BJ (cell line): ENCODE results near the gene ROR1. TPM values are rescaled to one million over a fixed set of nuclear protein-coding genes. Genes with fewer than 3 reads are reported as not detected.
A peak's percentile ranks its signal among the peaks of the same experiment; 100 is the strongest.

Experiments used
- CTCF ChIA-PET: fragments of 350-600 bp; formaldehyde crosslinking; extraction: SDS; loops from one replicate; lab custom pipeline; 2021; ENCODE audit warnings: antibody characterized with exemption, inconsistent platforms; lab: Yijun Ruan, JAX
- POLR2A ChIA-PET: fragments of 300-600 bp; sonication (Branson Sonifier 250); formaldehyde crosslinking; extraction: SDS; loops from one replicate; lab custom pipeline; 2021; ENCODE audit warnings: antibody characterized with exemption; lab: Charles Lee
- DNase-seq: peaks from one replicate; pipeline ENCODE4 v3.0.0-alpha.2; 2011; ENCODE audit warnings: low read depth
- H3K27me3 ChIP-seq: 2 replicates; pipeline ENCODE4 v1.6.0; 2011; ENCODE audit warnings: low read length; ENCODE audit not compliant: control insufficient read depth, insufficient read depth
- H3K36me3 ChIP-seq: 2 replicates; pipeline ENCODE4 v1.5.1; 2011; ENCODE audit warnings: low read length; ENCODE audit not compliant: control insufficient read depth, insufficient read depth
- H3K4me3 ChIP-seq: 2 replicates; pipeline ENCODE4 v1.5.1; 2011; ENCODE audit warnings: low read depth, mild to moderate bottlenecking, control low read depth, low read length
- CTCF ChIP-seq: IDR thresholded peaks from 2 replicates; pipeline ENCODE4 v1.5.1; 2011; ENCODE audit warnings: low read depth, mild to moderate bottlenecking, control low read depth, inconsistent platforms, low read length, moderate library complexity; ENCODE audit not compliant: insufficient read depth
- polyA plus RNA-seq: library from polyadenylated mRNA; depleted of rRNA; stranded (reverse); fragments of >200 nt; gene quantifications from 2 replicates; pipeline ENCODE4 v1.2.3, GENCODE V29; 2011

ROR1 gene
- polyA plus RNA-seq, 1 experiment = 4.6 TPM

- H3K27me3 ChIP-seq = no peaks in the 10 kb centered on the region
- H3K36me3 ChIP-seq = no peaks in the 10 kb centered on the region
- no peak for DNase-seq
- TF ChIP-seq CTCF = no peak
- H3K4me3 ChIP-seq = no peak overlapping the region
- ChIA-PET CTCF (interaction anchor here (0.6 to 5.2 kb wide), 21 partner anchors 14 to 588 kb away, joined by 3 to 31 read pairs (median 6); no protein-coding TSS in a partner anchor), POLR2A (no interaction called here)
Observed at GRCh38 chr1:64136296-64136695, 362.5 kb downstream of the ROR1 start.

GRCh38 chr1:64136752-64137411, 363.1 kb downstream of the ROR1 start:
- CTCF ChIA-PET = interaction anchor here (0.6 to 5.2 kb wide), 48 partner anchors 10 to 588 kb away, joined by 3 to 31 read pairs (median 4); partner anchors contain the start of gene ROR1
- TF ChIP-seq CTCF = peak; percentile 88
- Histone ChIP-seq H3K4me3 (no peak overlapping the region), H3K36me3 (no peaks in the 10 kb centered on the region), H3K27me3 (no peaks in the 10 kb centered on the region)
- POLR2A ChIA-PET = no interaction called here
- peak; percentile 62 for DNase-seq

- H3K4me3 ChIP-seq = no peak overlapping the region
- no peaks in the 10 kb centered on the region for H3K36me3 ChIP-seq
- POLR2A ChIA-PET = no interaction called here
- DNase-seq = peak; percentile 43
- TF ChIP-seq CTCF = no peak
- H3K27me3 ChIP-seq = no peaks in the 10 kb centered on the region
- CTCF ChIA-PET = interaction anchor here (0.6 to 5.2 kb wide), 49 partner anchors 9 to 589 kb away, joined by 3 to 31 read pairs (median 4); partner anchors contain the start of gene ROR1
Observed at GRCh38 chr1:64137412-64137803, 363.6 kb downstream of the ROR1 start.

GRCh38 chr1:64139877-64140276, 366.1 kb downstream of the ROR1 start:
- no peaks in the 10 kb centered on the region for H3K27me3 ChIP-seq
- no peak for TF ChIP-seq CTCF
- POLR2A ChIA-PET = no interaction called here
- CTCF ChIA-PET = interaction anchor here (0.7 to 5.2 kb wide), 3 partner anchors 436 to 538 kb away, joined by 3 to 31 read pairs (median 3); no protein-coding TSS in a partner anchor
- no peak for DNase-seq
- H3K36me3 ChIP-seq = no peaks in the 10 kb centered on the region
- H3K4me3 ChIP-seq = no peak overlapping the region

GRCh38 chr1:64140596-64140995, 366.8 kb downstream of the ROR1 start:
- CTCF ChIA-PET = interaction anchor here (0.6 to 0.7 kb wide), 2 partner anchors 385 to 539 kb away, joined by 3 read pairs; no protein-coding TSS in a partner anchor
- no peaks in the 10 kb centered on the region for H3K36me3 ChIP-seq
- no peak for TF ChIP-seq CTCF
- POLR2A ChIA-PET = no interaction called here
- DNase-seq = no peak
- no peak overlapping the region for H3K4me3 ChIP-seq
- H3K27me3 ChIP-seq = no peaks in the 10 kb centered on the region
